Activated CD8-positive, alpha-beta memory T cell treated with anti-CD3 and anti-CD28 coated beads for 1 hour (primary cell): Measurements from ENCODE around the gene HES2.
"Not testable (repeated sequence)": the region's sequence is repeated elsewhere in the genome, so short reads cannot be mapped to it uniquely, and the experiment has no call there.

ENCODE experiments used
- DNase-seq, 2 donors: peaks; one replicate each; pipeline ENCODE4 v3.0.0-alpha.2; 2020; ENCODE audit warnings: low read depth in 1 of 2; ENCODE audit errors: extremely low read depth in 1 of 2

The HES2 gene

GRCh38 chr1:6419804-6420453 is at the start of gene HES2:
TSS of gene HES2 (minus strand) at chr1:6419919. CDS start at chr1:6419820, 99 bp downstream.
- DNase-seq: no peak

- no peak for DNase-seq
Observed at GRCh38 chr1:6468729-6469461, 49.2 kb upstream of the HES2 start.

- no peak for DNase-seq
Observed at GRCh38 chr1:6467744-6468688, 48.3 kb upstream of the HES2 start.

GRCh38 chr1:6467224-6467623 is 47.5 kb upstream of the HES2 start:
- no peak for DNase-seq

- no peak for DNase-seq
Observed at GRCh38 chr1:6466751-6467150, 47.0 kb upstream of the HES2 start.

GRCh38 chr1:6466023-6466422 is 46.3 kb upstream of the HES2 start, which contains the start of gene TNFRSF25:
TSS of gene TNFRSF25 (minus strand) at chr1:6466173. CDS start at chr1:6466107, 66 bp downstream.
- peak in 1 of 2 donors; percentile 42 for DNase-seq

GRCh38 chr1:6465461-6466005 is 45.8 kb upstream of the HES2 start:
- DNase-seq: no peak

- DNase-seq: no peak
Observed at GRCh38 chr1:6464915-6465314, 45.2 kb upstream of the HES2 start.

- no peak for DNase-seq
Observed at GRCh38 chr1:6464514-6464836, 44.8 kb upstream of the HES2 start.

GRCh38 chr1:6463120-6463412 is 43.3 kb upstream of the HES2 start:
- DNase-seq: no peak

GRCh38 chr1:6462412-6463119 is 42.8 kb upstream of the HES2 start:
- no peak for DNase-seq

GRCh38 chr1:6461538-6462411 is 42.1 kb upstream of the HES2 start:
- DNase-seq: no peak

- no peak for DNase-seq
Observed at GRCh38 chr1:6461051-6461530, 41.4 kb upstream of the HES2 start.

GRCh38 chr1:6460301-6461050 is 40.8 kb upstream of the HES2 start:
- DNase-seq: peak; percentile 70 to 74

GRCh38 chr1:6459850-6460265 is 40.1 kb upstream of the HES2 start:
- peak; percentile 27 to 34 for DNase-seq

- DNase-seq: no peak
Observed at GRCh38 chr1:6456800-6457466, 37.2 kb upstream of the HES2 start.

- not testable (repeated sequence) for DNase-seq
Observed at GRCh38 chr1:6455752-6456520, 36.2 kb upstream of the HES2 start.
